SK-N-SH (cell line): ENCODE results near the gene SLC22A7. TPM values are rescaled to one million over a fixed set of nuclear protein-coding genes. Genes with fewer than 3 reads are reported as not detected.

Experiments
- CTCF ChIA-PET: fragments of 300-600, 350-600 bp; formaldehyde crosslinking; extraction: SDS; loops from one replicate; lab custom pipeline; 2021; lab: Yijun Ruan, JAX
- POLR2A ChIA-PET: fragments of 350-600 bp; sonication (Branson Sonifier 250); formaldehyde crosslinking; extraction: SDS; loops from one replicate; lab custom pipeline; 2020; ENCODE audit warnings: antibody characterized with exemption, inconsistent platforms; lab: Yijun Ruan, JAX
- DNase-seq: peaks from one replicate; pipeline ENCODE4 v3.0.0; 2012
- H2AFZ ChIP-seq: fragments of 200-600 bp; sonication (generic); 2 replicates; pipeline ENCODE4 v1.8.1; 2016; ENCODE audit warnings: antibody characterized with exemption, mild to moderate bottlenecking, low read depth
- H3F3A ChIP-seq: fragments of 200-600 bp; sonication (generic); replicated peaks from 2 replicates; pipeline ENCODE3; 2016; ENCODE audit warnings: antibody characterized with exemption, mild to moderate bottlenecking; ENCODE audit not compliant: insufficient read depth
- H3K27ac ChIP-seq, 2 experiments: fragments of 200-500 bp in 1 of 2; fragments of 200-600 bp in 1 of 2; sonication (Bioruptor generic) in 1 of 2; sonication (generic), shearing (Covaris generic) in 1 of 2; 2 replicates each; pipeline versions ENCODE4 v1.5.1 to v1.6.1; 2014 to 2016; ENCODE audit warnings: low read depth in 2 of 2, inconsistent platforms in 1 of 2, low read length in 1 of 2, mild to moderate bottlenecking in 1 of 2, mixed read lengths in 1 of 2
- H3K27me3 ChIP-seq: fragments of 200-600 bp; sonication (generic), shearing (Covaris generic); 2 replicates; pipeline ENCODE4 v1.6.1; 2016; ENCODE audit warnings: mixed run types; ENCODE audit not compliant: insufficient read depth
- H3K36me3 ChIP-seq, 2 experiments: fragments of 200-500 bp in 1 of 2; fragments of 200-600 bp in 1 of 2; sonication (Bioruptor generic) in 1 of 2; sonication (generic) in 1 of 2; replicated peaks in 1 of 2; 2 replicates each; pipeline versions ENCODE3 to v1.5.1; 2014 to 2016; ENCODE audit warnings: low read length in 1 of 2, mild to moderate bottlenecking in 1 of 2; ENCODE audit not compliant: insufficient read depth in 2 of 2, control insufficient read depth in 1 of 2
- H3K4me1 ChIP-seq, 2 experiments: fragments of 200-500 bp in 1 of 2; fragments of 200-600 bp in 1 of 2; sonication (Bioruptor generic) in 1 of 2; sonication (generic), shearing (Covaris generic) in 1 of 2; 2 replicates each; pipeline versions ENCODE4 v1.5.1 to v1.6.1; 2014 to 2016; ENCODE audit warnings: low read depth in 1 of 2, low read length in 1 of 2, mixed run types in 1 of 2; ENCODE audit not compliant: insufficient read depth in 2 of 2, control insufficient read depth in 1 of 2
- H3K4me2 ChIP-seq: fragments of 200-600 bp; sonication (generic), shearing (Covaris generic); 2 replicates; pipeline ENCODE4 v1.6.1; 2017; ENCODE audit warnings: mixed run types
- H3K4me3 ChIP-seq, 2 experiments: fragments of 200-500 bp in 1 of 2; fragments of 200-600 bp in 1 of 2; sonication (Bioruptor generic) in 1 of 2; sonication (generic), shearing (Covaris generic) in 1 of 2; 2 replicates each; pipeline versions ENCODE4 v1.5.1 to v1.8.1; 2014 to 2016; ENCODE audit warnings: low read depth in 2 of 2, inconsistent platforms in 1 of 2, low read length in 1 of 2, mild to moderate bottlenecking in 1 of 2, mixed read lengths in 1 of 2, moderate library complexity in 1 of 2
- H3K79me2 ChIP-seq: fragments of 200-600 bp; sonication (generic); 2 replicates; pipeline ENCODE4 v1.8.1; 2017; ENCODE audit warnings: mild to moderate bottlenecking; ENCODE audit not compliant: insufficient read depth
- H3K9ac ChIP-seq: fragments of 200-600 bp; sonication (generic); 2 replicates; pipeline ENCODE4 v1.6.1; 2017; ENCODE audit warnings: mixed run types
- H3K9me2 ChIP-seq: fragments of 200-600 bp; sonication (generic); 2 replicates; pipeline ENCODE4 v1.6.1; 2017; ENCODE audit warnings: mixed run types
- H3K9me3 ChIP-seq: fragments of 200-600 bp; sonication (generic); 2 replicates; pipeline ENCODE4 v1.6.1; 2017; ENCODE audit warnings: mixed run types, mild to moderate bottlenecking, moderate library complexity
- H4K20me1 ChIP-seq: fragments of 200-600 bp; sonication (generic); 2 replicates; pipeline ENCODE4 v1.6.1; 2017; ENCODE audit warnings: mild to moderate bottlenecking, mixed run types; ENCODE audit not compliant: insufficient read depth
- EP300 ChIP-seq, 2 experiments: IDR thresholded peaks; 2 replicates each; pipeline versions ENCODE4 v1.4.0 to v1.6.1; 2012; ENCODE audit warnings: borderline replicate concordance in 1 of 2, low read depth in 1 of 2, low read length in 1 of 2
- FOXJ3 ChIP-seq: sonication (generic); formaldehyde crosslinking; IDR thresholded peaks from 2 replicates; pipeline ENCODE4 v1.5.1; 2020; ENCODE audit warnings: mild to moderate bottlenecking, missing genetic modification reagents
- GATA2 ChIP-seq: sonication (generic); formaldehyde crosslinking; IDR thresholded peaks from 2 replicates; pipeline ENCODE4 v1.5.0; 2020; ENCODE audit warnings: mild to moderate bottlenecking, missing genetic modification reagents
- JUND ChIP-seq: IDR thresholded peaks from 2 replicates; pipeline ENCODE4 v1.4.0; 2012
- MXI1 ChIP-seq: IDR thresholded peaks from 2 replicates; pipeline ENCODE4 v1.6.1; 2012; ENCODE audit warnings: mild to moderate bottlenecking, low read depth, low read length, improper control_type of control experiment
- RCOR1 ChIP-seq: fragments of 150-350 bp; IDR thresholded peaks from 2 replicates; pipeline ENCODE4 v1.6.1; 2017; ENCODE audit warnings: antibody characterized with exemption, low read length
- TCF12 ChIP-seq: IDR thresholded peaks from 2 replicates; pipeline ENCODE4 v1.4.0; 2012
- WGBS: methylation state at CpG from one replicate; pipeline ENCODE4 v1.1.6; 2017; ENCODE audit warnings: low lambda C conversion rate; 5-methylcytosine and 5-hydroxymethylcytosine counted together
- polyA plus RNA-seq, 3 experiments: library from polyadenylated mRNA; depleted of rRNA; stranded (reverse); fragments of >200 nt; gene quantifications; 2 replicates each; pipeline ENCODE4 v1.2.3, GENCODE V29; 2012
- TF ChIP-seq, protein P1 (sequence below): IDR thresholded peaks from 2 replicates; pipeline ENCODE4 v1.4.0; 2012; ENCODE audit warnings: low read depth, borderline replicate concordance
- TF ChIP-seq, protein P2 (sequence below): fragments of 200-600 bp; sonication (generic); IDR thresholded peaks from 2 replicates; pipeline ENCODE4 v1.6.1; 2017; ENCODE audit warnings: antibody characterized with exemption, mild to moderate bottlenecking, moderate library complexity
- TF ChIP-seq, protein P3 (sequence below): IDR thresholded peaks from 2 replicates; pipeline ENCODE4 v1.6.1; 2012; ENCODE audit warnings: mild to moderate bottlenecking, low read depth, low read length, moderate library complexity
- TF ChIP-seq, protein P4 (sequence below): IDR thresholded peaks from 2 replicates; pipeline ENCODE4 v1.4.0; 2012; ENCODE audit warnings: low read depth

Gene SLC22A7
- polyA plus RNA-seq, 1 of the 3 experiments (the other 2 are of a cell fraction) = not detected

DNA sequence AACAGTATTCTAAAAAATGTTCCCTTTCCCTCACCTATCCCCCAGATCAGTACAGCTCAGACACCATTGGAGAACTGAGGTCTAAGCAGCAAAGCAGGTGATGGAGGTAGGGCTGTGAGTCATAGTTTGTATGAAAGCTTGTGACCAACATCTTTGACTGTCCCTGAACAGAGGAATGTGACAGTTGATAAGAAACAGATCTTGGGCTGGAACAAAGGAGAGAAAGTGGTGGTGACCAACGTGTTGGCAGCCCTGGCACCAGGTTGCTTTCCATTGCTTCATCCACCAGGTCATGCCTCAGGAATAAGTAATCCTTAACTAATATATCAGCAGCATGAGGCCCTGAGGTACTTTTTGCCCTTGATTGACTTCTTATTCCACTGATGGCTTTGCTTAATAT, 30.5 kb downstream of the SLC22A7 start (continued):
- TF ChIP-seq, protein P1, sequence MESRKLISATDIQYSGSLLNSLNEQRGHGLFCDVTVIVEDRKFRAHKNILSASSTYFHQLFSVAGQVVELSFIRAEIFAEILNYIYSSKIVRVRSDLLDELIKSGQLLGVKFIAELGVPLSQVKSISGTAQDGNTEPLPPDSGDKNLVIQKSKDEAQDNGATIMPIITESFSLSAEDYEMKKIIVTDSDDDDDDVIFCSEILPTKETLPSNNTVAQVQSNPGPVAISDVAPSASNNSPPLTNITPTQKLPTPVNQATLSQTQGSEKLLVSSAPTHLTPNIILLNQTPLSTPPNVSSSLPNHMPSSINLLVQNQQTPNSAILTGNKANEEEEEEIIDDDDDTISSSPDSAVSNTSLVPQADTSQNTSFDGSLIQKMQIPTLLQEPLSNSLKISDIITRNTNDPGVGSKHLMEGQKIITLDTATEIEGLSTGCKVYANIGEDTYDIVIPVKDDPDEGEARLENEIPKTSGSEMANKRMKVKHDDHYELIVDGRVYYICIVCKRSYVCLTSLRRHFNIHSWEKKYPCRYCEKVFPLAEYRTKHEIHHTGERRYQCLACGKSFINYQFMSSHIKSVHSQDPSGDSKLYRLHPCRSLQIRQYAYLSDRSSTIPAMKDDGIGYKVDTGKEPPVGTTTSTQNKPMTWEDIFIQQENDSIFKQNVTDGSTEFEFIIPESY = no peak
- TF ChIP-seq, protein P2, sequence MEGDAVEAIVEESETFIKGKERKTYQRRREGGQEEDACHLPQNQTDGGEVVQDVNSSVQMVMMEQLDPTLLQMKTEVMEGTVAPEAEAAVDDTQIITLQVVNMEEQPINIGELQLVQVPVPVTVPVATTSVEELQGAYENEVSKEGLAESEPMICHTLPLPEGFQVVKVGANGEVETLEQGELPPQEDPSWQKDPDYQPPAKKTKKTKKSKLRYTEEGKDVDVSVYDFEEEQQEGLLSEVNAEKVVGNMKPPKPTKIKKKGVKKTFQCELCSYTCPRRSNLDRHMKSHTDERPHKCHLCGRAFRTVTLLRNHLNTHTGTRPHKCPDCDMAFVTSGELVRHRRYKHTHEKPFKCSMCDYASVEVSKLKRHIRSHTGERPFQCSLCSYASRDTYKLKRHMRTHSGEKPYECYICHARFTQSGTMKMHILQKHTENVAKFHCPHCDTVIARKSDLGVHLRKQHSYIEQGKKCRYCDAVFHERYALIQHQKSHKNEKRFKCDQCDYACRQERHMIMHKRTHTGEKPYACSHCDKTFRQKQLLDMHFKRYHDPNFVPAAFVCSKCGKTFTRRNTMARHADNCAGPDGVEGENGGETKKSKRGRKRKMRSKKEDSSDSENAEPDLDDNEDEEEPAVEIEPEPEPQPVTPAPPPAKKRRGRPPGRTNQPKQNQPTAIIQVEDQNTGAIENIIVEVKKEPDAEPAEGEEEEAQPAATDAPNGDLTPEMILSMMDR = no peak

DNA sequence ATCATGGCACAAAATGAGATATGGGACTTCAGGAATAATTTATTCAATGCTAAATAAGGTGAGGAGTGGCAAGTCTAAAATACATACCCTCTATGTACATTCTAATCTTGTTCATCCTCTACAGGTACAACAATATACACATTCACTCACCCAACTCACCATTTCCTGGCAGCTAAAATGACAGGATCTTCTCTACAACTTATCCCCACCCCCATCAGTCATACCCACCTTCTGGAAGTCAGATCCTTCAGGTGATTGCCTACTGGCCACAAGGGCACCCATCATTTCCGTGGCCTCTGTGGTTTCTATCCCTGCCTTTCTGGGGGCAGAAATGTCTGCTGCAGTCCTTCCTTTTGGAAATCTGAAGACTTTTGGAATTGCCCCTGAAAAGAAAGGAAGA, 33.4 kb downstream of the SLC22A7 start:
- Histone ChIP-seq H3K4me3 (no peak overlapping the region), H3K9me3 (no peaks in the 10 kb centered on the region), H3K9me2 (no peaks in the 10 kb centered on the region), H3K27me3 (no peaks in the 10 kb centered on the region), H3K4me2 (no peak overlapping the region), H2AFZ (no peak overlapping the region), H3K4me1 (no peaks in the 10 kb centered on the region; a peak in 1 of 4 replicates), H3K9ac (no peak overlapping the region), H4K20me1 (no peaks in the 10 kb centered on the region), H3K79me2 (no peaks in the 10 kb centered on the region), H3K36me3 (peaks cover 0 to 4% of the 10 kb centered on the region in 2 experiments), H3K27ac (no peak overlapping the region), H3F3A (peaks cover 8% of the 10 kb centered on the region)
- WGBS = 64% methylated on average over 1 of the region's 1 CpG
- ChIA-PET POLR2A (no interaction called here), CTCF (no interaction called here)
- TF ChIP-seq, protein P3, sequence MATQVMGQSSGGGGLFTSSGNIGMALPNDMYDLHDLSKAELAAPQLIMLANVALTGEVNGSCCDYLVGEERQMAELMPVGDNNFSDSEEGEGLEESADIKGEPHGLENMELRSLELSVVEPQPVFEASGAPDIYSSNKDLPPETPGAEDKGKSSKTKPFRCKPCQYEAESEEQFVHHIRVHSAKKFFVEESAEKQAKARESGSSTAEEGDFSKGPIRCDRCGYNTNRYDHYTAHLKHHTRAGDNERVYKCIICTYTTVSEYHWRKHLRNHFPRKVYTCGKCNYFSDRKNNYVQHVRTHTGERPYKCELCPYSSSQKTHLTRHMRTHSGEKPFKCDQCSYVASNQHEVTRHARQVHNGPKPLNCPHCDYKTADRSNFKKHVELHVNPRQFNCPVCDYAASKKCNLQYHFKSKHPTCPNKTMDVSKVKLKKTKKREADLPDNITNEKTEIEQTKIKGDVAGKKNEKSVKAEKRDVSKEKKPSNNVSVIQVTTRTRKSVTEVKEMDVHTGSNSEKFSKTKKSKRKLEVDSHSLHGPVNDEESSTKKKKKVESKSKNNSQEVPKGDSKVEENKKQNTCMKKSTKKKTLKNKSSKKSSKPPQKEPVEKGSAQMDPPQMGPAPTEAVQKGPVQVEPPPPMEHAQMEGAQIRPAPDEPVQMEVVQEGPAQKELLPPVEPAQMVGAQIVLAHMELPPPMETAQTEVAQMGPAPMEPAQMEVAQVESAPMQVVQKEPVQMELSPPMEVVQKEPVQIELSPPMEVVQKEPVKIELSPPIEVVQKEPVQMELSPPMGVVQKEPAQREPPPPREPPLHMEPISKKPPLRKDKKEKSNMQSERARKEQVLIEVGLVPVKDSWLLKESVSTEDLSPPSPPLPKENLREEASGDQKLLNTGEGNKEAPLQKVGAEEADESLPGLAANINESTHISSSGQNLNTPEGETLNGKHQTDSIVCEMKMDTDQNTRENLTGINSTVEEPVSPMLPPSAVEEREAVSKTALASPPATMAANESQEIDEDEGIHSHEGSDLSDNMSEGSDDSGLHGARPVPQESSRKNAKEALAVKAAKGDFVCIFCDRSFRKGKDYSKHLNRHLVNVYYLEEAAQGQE = no peak
- TF ChIP-seq FOXJ3 (CRISPR knock-in tag) (no peak), GATA2 (CRISPR knock-in tag) (no peak)
- DNase-seq = no peak

DNA sequence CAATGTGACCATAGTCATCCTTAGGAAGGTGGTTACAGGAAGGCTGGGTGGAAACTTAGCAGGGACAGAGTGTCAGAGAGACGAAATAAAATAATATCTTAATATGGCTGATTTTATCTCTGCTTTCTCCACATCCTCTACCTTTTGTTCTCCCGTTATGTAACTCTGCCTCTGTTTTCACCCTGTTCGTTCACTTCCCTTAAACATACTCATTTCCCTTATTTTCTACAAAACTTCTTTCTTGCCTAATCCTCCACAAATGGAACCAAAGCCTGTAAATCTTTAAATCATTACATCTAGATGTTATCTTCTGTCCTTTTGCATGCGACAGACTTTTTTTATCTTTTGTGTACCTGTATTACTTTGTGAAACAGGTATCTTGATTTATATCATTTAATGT, 33.8 kb downstream of the SLC22A7 start:
- Histone ChIP-seq H3K9me3 (no peaks in the 10 kb centered on the region), H3K27me3 (no peaks in the 10 kb centered on the region), H3K4me3 (no peak overlapping the region), H4K20me1 (no peaks in the 10 kb centered on the region), H3K9me2 (no peaks in the 10 kb centered on the region), H3K9ac (no peak overlapping the region), H3K36me3 (peaks cover 0 to 5% of the 10 kb centered on the region in 2 experiments), H3K4me1 (no peaks in the 10 kb centered on the region; a peak in 1 of 4 replicates), H3K79me2 (no peaks in the 10 kb centered on the region), H3K27ac (no peak overlapping the region), H2AFZ (no peak overlapping the region), H3F3A (peaks cover 8% of the 10 kb centered on the region), H3K4me2 (no peak overlapping the region)
- CTCF ChIA-PET = no interaction called here
- no peak for DNase-seq
- TF ChIP-seq JUND (no peak), TCF12 (no peak), MXI1 (no peak), RCOR1 (no peak), EP300 (IDR thresholded peaks at IDR 0.05; ENCODE audit: borderline replicate concordance in 1 of 2, low read depth in 1 of 2, low read length in 1 of 2) (no peak)
- TF ChIP-seq, protein P2 = no peak
- TF ChIP-seq, protein P4, sequence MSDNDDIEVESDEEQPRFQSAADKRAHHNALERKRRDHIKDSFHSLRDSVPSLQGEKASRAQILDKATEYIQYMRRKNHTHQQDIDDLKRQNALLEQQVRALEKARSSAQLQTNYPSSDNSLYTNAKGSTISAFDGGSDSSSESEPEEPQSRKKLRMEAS = no peak
- WGBS = 74% methylated on average over 4 of the region's 4 CpGs
- POLR2A ChIA-PET = no interaction called here
